ENCODE results near the gene CA9.

- no peak for TF ChIP-seq CTCF (conservative IDR thresholded peaks at IDR 0.05; ENCODE audit: low read depth in 2 of 2)
- TF ChIP-seq POLR2AphosphoS5 (IDR thresholded peaks at IDR 0.05; ENCODE audit: low read depth): no peak
Measured at GRCh38 chr9:35700942-35701341, 27.2 kb downstream of the CA9 start.
